Muscle of back (tissue), 13 donors: ENCODE measurements around the gene PCNT. TPM values are rescaled to one million over a fixed set of nuclear protein-coding genes. Genes with fewer than 3 reads are reported as not detected.

Experiments used
- DNase-seq, 3 donors: peaks; one replicate each; pipeline versions ENCODE4 v3.0.0 to v3.0.0-alpha.2; 2013
- long read RNA-seq, 9 donors: transcript quantifications; one replicate each; lab custom pipeline, GENCODE V29; 2026
- polyA plus RNA-seq, 10 donors: library from polyadenylated mRNA; unstranded; fragments of 120-200 nt; gene quantifications; one replicate each; pipeline ENCODE4 v1.2.1, GENCODE V29; 2013; ENCODE audit not compliant: insufficient read length in 10 of 10

PCNT gene
- polyA plus RNA-seq, result 10 to 100 TPM; 41.2 to 83.0 (median 53.0) TPM
- long read RNA-seq, donor 1, partial matches to known transcripts, result 6 of 6 reads
- long read RNA-seq, donor 1, other reads (novel, unspliced or antisense), result 0 of 6 reads
- long read RNA-seq, donor 2, partial matches to known transcripts, result 6 of 6 reads
- long read RNA-seq, donor 2, other reads (novel, unspliced or antisense), result 0 of 6 reads
- long read RNA-seq, donor 3, result 0 reads
- long read RNA-seq, donor 4, partial matches to known transcripts, result 22 of 22 reads
- long read RNA-seq, donor 4, other reads (novel, unspliced or antisense), result 0 of 22 reads
- long read RNA-seq, donor 5, partial matches to known transcripts, result 9 of 9 reads
- long read RNA-seq, donor 5, other reads (novel, unspliced or antisense), result 0 of 9 reads
- long read RNA-seq, donor 6, partial matches to known transcripts, result 27 of 27 reads
- long read RNA-seq, donor 6, other reads (novel, unspliced or antisense), result 0 of 27 reads
- long read RNA-seq, donor 7, partial matches to known transcripts, result 24 of 24 reads
- long read RNA-seq, donor 7, other reads (novel, unspliced or antisense), result 0 of 24 reads
- long read RNA-seq, donor 8, partial matches to known transcripts, result 9 of 9 reads
- long read RNA-seq, donor 8, other reads (novel, unspliced or antisense), result 0 of 9 reads
- long read RNA-seq, donor 9, result 0 reads

- DNase-seq, result peak; percentile 98 to 99 (median 99)
Observed at GRCh38 chr21:46323710-46324389, at the start of gene PCNT, which contains the start of gene C21orf58. TSS of gene PCNT (plus strand) at chr21:46324156. CDS start at chr21:46324229, 73 bp downstream. TSS of gene C21orf58 (minus strand) at chr21:46323870. CDS start at chr21:46322738, 1,132 bp downstream.

- DNase-seq, result no peak
Observed at GRCh38 chr21:46274797-46275390, 49.1 kb upstream of the PCNT start.

- DNase-seq, result no peak
Observed at GRCh38 chr21:46284077-46284644, 39.8 kb upstream of the PCNT start.

GRCh38 chr21:46284733-46285132 is 39.2 kb upstream of the PCNT start:
- DNase-seq, result no peak

- no peak for DNase-seq
Observed at GRCh38 chr21:46285206-46285661, 38.7 kb upstream of the PCNT start, which contains the start of gene MCM3AP. TSS of gene MCM3AP (minus strand) at chr21:46285611. CDS start at chr21:46285286, 325 bp downstream.

GRCh38 chr21:46285761-46286647 is 38.0 kb upstream of the PCNT start, which contains the start of gene YBEY:
TSS of gene YBEY (plus strand) at chr21:46286342. CDS start at chr21:46286914, 572 bp downstream.
- peak; percentile 89 to 97 (median 93) for DNase-seq

- peak in 1 of 3 donors; percentile 70 for DNase-seq
Observed at GRCh38 chr21:46286648-46287002, 37.3 kb upstream of the PCNT start.

GRCh38 chr21:46287541-46287940 is 36.4 kb upstream of the PCNT start:
- DNase-seq, result no peak

- DNase-seq, result no peak
Observed at GRCh38 chr21:46289655-46290179, 34.2 kb upstream of the PCNT start.

- no peak for DNase-seq
Observed at GRCh38 chr21:46291561-46291960, 32.4 kb upstream of the PCNT start.

GRCh38 chr21:46294647-46295176 is 29.2 kb upstream of the PCNT start:
- peak in 2 of 3 donors; percentile 10 to 24 for DNase-seq

- peak in 2 of 3 donors; percentile 49 to 54 for DNase-seq
Observed at GRCh38 chr21:46295177-46295770, 28.7 kb upstream of the PCNT start.

- peak; percentile 84 to 95 (median 93) for DNase-seq
Observed at GRCh38 chr21:46295996-46296752, 27.8 kb upstream of the PCNT start.

- DNase-seq, result peak; percentile 32 to 83 (median 66)
Observed at GRCh38 chr21:46297338-46298271, 26.4 kb upstream of the PCNT start.

GRCh38 chr21:46299167-46299566 is 24.8 kb upstream of the PCNT start:
- DNase-seq, result no peak

- no peak for DNase-seq
Observed at GRCh38 chr21:46301759-46302158, 22.2 kb upstream of the PCNT start.

- no peak for DNase-seq
Observed at GRCh38 chr21:46304437-46304836, 19.5 kb upstream of the PCNT start.
